Measurements from ENCODE around the gene RARB. TPM values are rescaled to one million over a fixed set of nuclear protein-coding genes. Genes with fewer than 3 reads are reported as not detected.

The RARB gene
- 9.4 and 10.3 TPM in 2 replicates for total RNA-seq
- 2.3 and 13.3 TPM in 2 replicates for polyA plus RNA-seq
- polyA plus RNA-seq (2012), result 1.5 and 7.2 TPM in 2 replicates
- polyA minus RNA-seq (ENCODE audit: low replicate concordance), result 4.4 and 6.8 TPM in 2 replicates

- H4K20me1 ChIP-seq (ENCODE audit: control insufficient read depth, extremely low read depth, insufficient read depth, low read length), result no peaks in the 10 kb centered on the region
- H3K27ac ChIP-seq (ENCODE audit: insufficient read depth, low read length), result peak within 1 kb of the TSS; percentile 88
- DNase-seq (ENCODE audit: low read depth in 2 of 2), result peak; percentile 96 to 97
Observed at GRCh38 chr3:25427942-25428788, at the start of gene RARB. Gene RARB (plus strand): TSS chr3:25428263. CDS start chr3:25428732, 469 bp downstream.

GRCh38 chr3:25378786-25379311, 49.2 kb upstream of the RARB start:
- H3K27me3 ChIP-seq (ENCODE audit: control insufficient read depth, insufficient read depth, low read length), result no peaks in the 10 kb centered on the region
- H3K4me1 ChIP-seq (ENCODE audit: control insufficient read depth, extremely low read depth, insufficient read depth, low read length), result no peaks in the 10 kb centered on the region
- no peaks in the 10 kb centered on the region for H3K9me3 ChIP-seq (ENCODE audit: control insufficient read depth, insufficient read depth, low read depth, low read length)
- H3K79me2 ChIP-seq (ENCODE audit: control insufficient read depth, insufficient read depth, low read length), result no peaks in the 10 kb centered on the region
- no peak for DNase-seq (ENCODE audit: low read depth in 2 of 2)
- no peaks in the 10 kb centered on the region for H4K20me1 ChIP-seq (ENCODE audit: control insufficient read depth, extremely low read depth, insufficient read depth, low read length)
- no peak overlapping the region for H3K4me2 ChIP-seq (ENCODE audit: extremely low read depth, insufficient read depth, low read length)
- no peak overlapping the region for H3K27ac ChIP-seq (ENCODE audit: insufficient read depth, low read length)
- H2AFZ ChIP-seq (ENCODE audit: low read length), result no peak overlapping the region
- H3K9ac ChIP-seq (ENCODE audit: insufficient read depth, low read length), result no peak overlapping the region
- H3K36me3 ChIP-seq (ENCODE audit: control insufficient read depth, insufficient read depth, low read length), result no peaks in the 10 kb centered on the region
- H3K4me3 ChIP-seq (replicated peaks in 1 of 4; ENCODE audit: control extremely low read depth in 1 of 4, insufficient read depth in 1 of 4, low read depth in 3 of 4, low read length in 4 of 4), result no peak overlapping the region
- TF ChIP-seq CTCF (conservative IDR thresholded peaks at IDR 0.05 in 1 of 2, IDR thresholded peaks at IDR 0.05 in 1 of 2; ENCODE audit: low read depth in 1 of 2, low read length in 2 of 2), result no peak
- no peak for TF ChIP-seq EZH2 (IDR thresholded peaks at IDR 0.05; ENCODE audit: low read length, missing control alignments)

More at GRCh38 chr3:25427942-25428788, at the start of gene RARB:
- H3K79me2 ChIP-seq (ENCODE audit: control insufficient read depth, insufficient read depth, low read length), result peaks cover 1% of the 10 kb centered on the region
- H3K4me3 ChIP-seq (replicated peaks in 1 of 4; ENCODE audit: control extremely low read depth in 1 of 4, insufficient read depth in 1 of 4, low read depth in 3 of 4, low read length in 4 of 4), result peak within 1 kb of the TSS; percentile 68 to 84 (median 76)
- H3K9ac ChIP-seq (ENCODE audit: insufficient read depth, low read length), result peak within 1 kb of the TSS; percentile 72
- peak within 1 kb of the TSS; percentile 93 for H3K4me2 ChIP-seq (ENCODE audit: extremely low read depth, insufficient read depth, low read length)
- TF ChIP-seq CTCF (conservative IDR thresholded peaks at IDR 0.05 in 1 of 2, IDR thresholded peaks at IDR 0.05 in 1 of 2; ENCODE audit: low read depth in 1 of 2, low read length in 2 of 2), result no peak
- no peak for TF ChIP-seq EZH2 (IDR thresholded peaks at IDR 0.05; ENCODE audit: low read length, missing control alignments)
- H3K9me3 ChIP-seq (ENCODE audit: control insufficient read depth, insufficient read depth, low read depth, low read length), result no peaks in the 10 kb centered on the region
- peak within 1 kb of the TSS; percentile 81 for H2AFZ ChIP-seq (ENCODE audit: low read length)
- no peaks in the 10 kb centered on the region for H3K27me3 ChIP-seq (ENCODE audit: control insufficient read depth, insufficient read depth, low read length)
- peaks cover 3% of the 10 kb centered on the region for H3K4me1 ChIP-seq (ENCODE audit: control insufficient read depth, extremely low read depth, insufficient read depth, low read length)
- no peaks in the 10 kb centered on the region for H3K36me3 ChIP-seq (ENCODE audit: control insufficient read depth, insufficient read depth, low read length)

GRCh38 chr3:25380222-25380739, 47.8 kb upstream of the RARB start:
- Histone ChIP-seq H3K79me2 (ENCODE audit: control insufficient read depth, insufficient read depth, low read length) (no peaks in the 10 kb centered on the region), H2AFZ (ENCODE audit: low read length) (no peak overlapping the region), H3K4me3 (replicated peaks in 1 of 4; ENCODE audit: control extremely low read depth in 1 of 4, insufficient read depth in 1 of 4, low read depth in 3 of 4, low read length in 4 of 4) (no peak overlapping the region), H3K4me2 (ENCODE audit: extremely low read depth, insufficient read depth, low read length) (no peak overlapping the region), H3K27ac (ENCODE audit: insufficient read depth, low read length) (no peak overlapping the region), H3K36me3 (ENCODE audit: control insufficient read depth, insufficient read depth, low read length) (no peaks in the 10 kb centered on the region), H3K4me1 (ENCODE audit: control insufficient read depth, extremely low read depth, insufficient read depth, low read length) (no peaks in the 10 kb centered on the region), H3K27me3 (ENCODE audit: control insufficient read depth, insufficient read depth, low read length) (no peaks in the 10 kb centered on the region), H3K9ac (ENCODE audit: insufficient read depth, low read length) (no peak overlapping the region), H3K9me3 (ENCODE audit: control insufficient read depth, insufficient read depth, low read depth, low read length) (no peaks in the 10 kb centered on the region), H4K20me1 (ENCODE audit: control insufficient read depth, extremely low read depth, insufficient read depth, low read length) (no peaks in the 10 kb centered on the region)
- DNase-seq (ENCODE audit: low read depth in 2 of 2), result peak in 1 of 2 donors; percentile 33
- TF ChIP-seq EZH2 (IDR thresholded peaks at IDR 0.05; ENCODE audit: low read length, missing control alignments) (no peak), CTCF (conservative IDR thresholded peaks at IDR 0.05 in 1 of 2, IDR thresholded peaks at IDR 0.05 in 1 of 2; ENCODE audit: low read depth in 1 of 2, low read length in 2 of 2) (no peak)

Measured in fibroblast of lung (primary cell).